Measurements from ENCODE around the gene SYTL2. TPM values are rescaled to one million over a fixed set of nuclear protein-coding genes. Genes with fewer than 3 reads are reported as not detected.
A peak's percentile ranks its signal among the peaks of the same experiment; 100 is the strongest.

The SYTL2 gene
- total and polyA plus RNA-seq, 2 experiments from 2014 or later = 3.4 to 7.2 TPM

GRCh38 chr11:85651118-85651517, 159.8 kb downstream of the SYTL2 start:
- Histone ChIP-seq H3K27me3 (ENCODE audit: insufficient read depth) (no peaks in the 10 kb centered on the region), H3K79me2 (replicated peaks; ENCODE audit: insufficient read depth) (peaks cover 8% of the 10 kb centered on the region; the same call in 1 of the 2 replicates), H3K4me1 (ENCODE audit: insufficient read depth) (peaks cover 11% of the 10 kb centered on the region), H2AFZ (no peak overlapping the region), H3K36me3 (ENCODE audit: insufficient read depth) (peaks cover 8% of the 10 kb centered on the region), H3K4me2 (no peak overlapping the region), H3F3A (replicated peaks; ENCODE audit: low read depth) (no peaks in the 10 kb centered on the region), H3K9me2 (ENCODE audit: insufficient read depth) (no peaks in the 10 kb centered on the region), H3K4me3 (no peak overlapping the region), H3K27ac (ENCODE audit: low read depth) (0 out of 2 replicates have a peak overlapping the region, but pooled peaks have one; percentile 67), H4K20me1 (replicated peaks; ENCODE audit: insufficient read depth) (0 out of 2 replicates have a peak, but pooled peaks cover 4% of the 10 kb centered on the region)
- DNase-seq (ENCODE audit: low spot score) (peak; percentile 47), ATAC-seq (0 out of 3 replicates have a peak, but pooled peaks have one; percentile 4)
- TF ChIP-seq EZH2phosphoT487 (IDR thresholded peaks at IDR 0.05; ENCODE audit: unreplicated experiment) (no peak), JUNB (IDR thresholded peaks at IDR 0.05; ENCODE audit: unreplicated experiment) (no peak), POLR2AphosphoS5 (IDR thresholded peaks at IDR 0.05; ENCODE audit: low read depth) (no peak), STAT1 (IDR thresholded peaks at IDR 0.05; ENCODE audit: unreplicated experiment) (no peak), ZNF462 (CRISPR knock-in tag; IDR thresholded peaks at IDR 0.05) (no peak), EZH2 (IDR thresholded peaks at IDR 0.05; ENCODE audit: low read depth, unreplicated experiment) (no peak), REST (IDR thresholded peaks at IDR 0.05; ENCODE audit: unreplicated experiment) (no peak), ZNF114 (CRISPR knock-in tag; IDR thresholded peaks at IDR 0.05) (no peak), CREB1 (CRISPR knock-in tag; IDR thresholded peaks at IDR 0.05; ENCODE audit: low read depth) (no peak), ZNF331 (CRISPR knock-in tag; IDR thresholded peaks at IDR 0.05; ENCODE audit: low read depth) (no peak), CTCF (conservative IDR thresholded peaks at IDR 0.05; ENCODE audit: low read depth in 2 of 2) (no peak), ETS1 (IDR thresholded peaks at IDR 0.05) (no peak), NANOG (IDR thresholded peaks at IDR 0.05; ENCODE audit: borderline replicate concordance) (no peak)
- Mint-ChIP-seq H3K4me3 (no peak overlapping the region), H3K9me3 (no peaks in the 10 kb centered on the region), H3K27me3 (ENCODE audit: insufficient read depth, low read depth, poor library complexity) (peaks cover 2% of the 10 kb centered on the region), H3K36me3 (ENCODE audit: low read depth) (peaks cover 13% of the 10 kb centered on the region; the same call in 2 of the 3 replicates), H3K4me1 (peaks cover 15% of the 10 kb centered on the region), H3K27ac (0 out of 2 replicates have a peak overlapping the region, but pooled peaks have one; percentile 1)

Data from GM23338 (cell line).